Lower lobe of right lung (tissue), 2 donors: Measurements from ENCODE around the gene LAMA5. TPM values are rescaled to one million over a fixed set of nuclear protein-coding genes. Genes with fewer than 3 reads are reported as not detected.
A peak's percentile ranks its signal among the peaks of the same experiment; 100 is the strongest.

Experiments used
- ATAC-seq, 2 donors: fragments of 200-7000 bp; cut with Tn5 transposase; one replicate each; pipeline ENCODE4 v1.9.1; 2020 to 2022; ENCODE audit warnings: mild to moderate bottlenecking in 2 of 2, moderate library complexity in 2 of 2
- DNase-seq: peaks from one replicate; pipeline ENCODE4 v3.0.0-alpha.2; 2020
- H3K27ac ChIP-seq: fragments of 200-600 bp; one replicate; pipeline ENCODE4 v1.8.0; 2022
- H3K27me3 ChIP-seq: fragments of 200-600 bp; one replicate; pipeline ENCODE4 v1.8.0; 2022; ENCODE audit warnings: low read depth
- H3K36me3 ChIP-seq: fragments of 200-600 bp; one replicate; pipeline ENCODE4 v1.8.0; 2022; ENCODE audit warnings: mild to moderate bottlenecking
- H3K4me1 ChIP-seq: fragments of 200-600 bp; one replicate; pipeline ENCODE4 v1.8.0; 2022
- H3K4me3 ChIP-seq: fragments of 200-600 bp; one replicate; pipeline ENCODE4 v1.8.0; 2022; ENCODE audit warnings: mild to moderate bottlenecking
- H3K9me3 ChIP-seq: fragments of 200-600 bp; one replicate; pipeline ENCODE4 v1.8.0; 2022
- CTCF ChIP-seq: fragments of 200-600 bp; IDR thresholded peaks from one replicate; pipeline ENCODE4 v1.8.0; 2022; ENCODE audit warnings: antibody characterized with exemption, mild to moderate bottlenecking
- intact Hi-C: fragments of 100-400 bp; cut with DNase I; formaldehyde crosslinking; loops from one replicate; pipeline ENCODE4 v1.11.0; 2022
- total RNA-seq: library from RNA; stranded (reverse); fragmentation: NEBNext Ultra II Directional; extraction: Animal tissue kit (Norgen Biotek cat#: 25700); gene quantifications from one replicate; pipeline ENCODE4 v1.2.1, GENCODE V29; 2021
- donor health status: DM: no; HTN: yes; CAD: no; lungs with severe emphysema.

The LAMA5 gene
- total RNA-seq, 1 donor from 2014 or later: 282 TPM

DNA sequence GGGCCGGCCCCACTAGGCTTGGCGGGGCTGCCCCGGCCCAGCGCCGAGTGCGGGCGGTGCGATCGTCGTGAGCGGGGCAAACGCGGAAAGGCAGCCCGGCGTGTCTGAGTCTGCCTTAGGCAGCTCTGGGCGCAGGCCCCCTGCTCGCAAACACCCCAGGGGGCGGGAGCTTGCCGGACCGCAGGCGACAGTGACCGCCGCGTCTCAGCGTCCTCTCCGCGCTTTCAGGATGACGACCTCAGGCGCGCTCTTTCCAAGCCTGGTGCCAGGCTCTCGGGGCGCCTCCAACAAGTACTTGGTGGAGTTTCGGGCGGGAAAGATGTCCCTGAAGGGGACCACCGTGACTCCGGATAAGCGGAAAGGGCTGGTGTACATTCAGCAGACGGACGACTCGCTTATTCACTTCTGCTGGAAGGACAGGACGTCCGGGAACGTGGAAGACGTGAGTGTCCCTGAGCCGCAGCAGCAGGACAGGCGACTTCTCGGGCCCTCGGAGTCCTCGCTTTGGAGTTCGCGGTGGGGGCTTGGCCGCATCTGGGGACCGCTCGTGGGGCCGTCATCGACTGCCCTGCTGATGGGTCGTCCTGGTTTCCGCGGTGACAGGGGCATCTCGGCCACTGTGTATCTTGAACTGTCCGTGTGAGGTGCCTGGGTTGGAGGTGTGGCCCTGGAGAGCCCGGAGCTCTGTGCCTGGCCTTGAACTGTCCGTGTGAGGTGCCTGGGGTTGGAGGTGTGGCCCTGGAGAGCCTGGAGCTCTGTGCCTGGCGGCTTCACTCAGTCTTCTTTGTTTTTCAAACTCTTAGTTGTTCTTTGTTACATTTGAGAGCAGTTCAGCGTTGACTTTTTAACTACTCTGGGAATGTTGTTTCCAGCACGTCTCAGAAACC is 63.5 kb downstream of the LAMA5 start:
- Histone ChIP-seq H3K9me3 (no peaks in the 10 kb centered on the region), H3K27ac (peak overlapping the region; percentile 97), H3K4me1 (peaks cover 23% of the 10 kb centered on the region), H3K27me3 (no peaks in the 10 kb centered on the region), H3K4me3 (peak overlapping the region; percentile 77), H3K36me3 (peaks cover 49% of the 10 kb centered on the region)
- peak; percentile 1 to 3 for ATAC-seq
- intact Hi-C loops: loop anchor here (10.0 kb wide), 1 partner anchor 81 kb away; the partner anchor contains the start of gene RPS21
- no peak for DNase-seq
- TF ChIP-seq CTCF: no peak

DNA sequence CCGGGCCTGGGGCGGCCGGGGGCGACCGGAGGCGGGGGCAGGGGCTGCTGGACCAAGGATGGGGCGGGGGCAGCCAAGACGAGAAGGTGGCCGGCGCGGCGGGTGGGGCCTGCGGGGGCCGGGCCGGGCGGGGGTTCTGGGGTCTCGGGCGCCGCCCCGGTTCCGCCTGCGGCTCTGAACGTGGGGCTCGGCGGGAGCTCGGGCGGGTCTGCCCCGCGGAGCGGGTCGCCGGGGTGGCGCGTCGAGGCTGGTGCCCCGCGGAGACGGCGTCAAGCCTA is 64.1 kb downstream of the LAMA5 start:
- Histone ChIP-seq H3K36me3 (peaks cover 45% of the 10 kb centered on the region), H3K9me3 (no peaks in the 10 kb centered on the region), H3K4me1 (peaks cover 23% of the 10 kb centered on the region), H3K27ac (peak overlapping the region; percentile 97), H3K4me3 (peak overlapping the region; percentile 77), H3K27me3 (no peaks in the 10 kb centered on the region)
- DNase-seq (no peak), ATAC-seq (no peak)
- intact Hi-C loops: loop anchor here (10.0 kb wide), 1 partner anchor 82 kb away; the partner anchor contains the start of gene RPS21
- TF ChIP-seq CTCF: no peak

DNA sequence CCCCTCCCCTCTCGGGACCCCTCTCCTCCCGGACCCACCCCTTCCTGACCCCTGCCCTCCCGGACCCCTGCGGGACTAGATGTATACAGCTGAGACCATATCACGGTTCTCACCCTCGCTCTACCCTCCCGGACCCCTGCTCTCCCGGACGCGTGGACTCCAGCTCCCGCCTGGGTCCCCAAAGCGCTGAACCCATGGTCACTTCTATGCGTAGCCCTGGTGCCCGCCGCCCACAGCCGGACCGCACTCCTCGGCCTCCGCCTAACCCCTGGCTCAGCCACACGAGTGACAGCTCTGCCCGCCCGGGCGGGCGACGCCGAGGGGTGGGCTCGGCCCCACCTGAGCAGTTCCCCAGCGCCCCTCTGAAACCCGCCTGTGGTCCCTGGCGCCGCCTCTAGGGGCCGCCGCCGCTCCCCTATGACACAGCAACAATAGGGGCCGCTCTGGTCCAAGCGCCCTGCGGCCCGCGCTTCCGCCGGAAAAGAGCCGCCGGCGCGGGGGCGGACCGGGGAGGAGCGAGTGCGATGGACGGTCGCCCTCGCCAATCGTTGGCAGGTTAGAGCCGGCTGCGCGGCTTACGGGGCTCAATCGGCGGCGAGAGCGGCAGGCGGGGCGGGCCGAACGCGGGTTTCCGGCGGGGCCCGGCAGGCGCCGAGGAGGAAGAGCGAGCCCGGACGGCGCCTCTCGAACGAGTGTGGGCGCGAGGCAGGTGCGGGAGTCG is 64.6 kb downstream of the LAMA5 start, which contains the start of gene ADRM1:
Gene ADRM1 (plus strand): TSS at position 657 of the 721 bp plus-strand sequence. CDS start 572 bp downstream, outside the sequence.
- Histone ChIP-seq H3K4me1 (peaks cover 23% of the 10 kb centered on the region), H3K9me3 (no peaks in the 10 kb centered on the region), H3K4me3 (peak within 1 kb of the TSS; percentile 77), H3K36me3 (peaks cover 40% of the 10 kb centered on the region), H3K27me3 (no peaks in the 10 kb centered on the region), H3K27ac (peak within 1 kb of the TSS; percentile 97)
- ATAC-seq (peak; percentile 93 to 96), DNase-seq (peak; percentile 96)
- TF ChIP-seq CTCF: peak; percentile 90
- intact Hi-C loops: loop anchor here (10.0 kb wide), 1 partner anchor 82 kb away; the partner anchor contains the start of gene RPS21

DNA sequence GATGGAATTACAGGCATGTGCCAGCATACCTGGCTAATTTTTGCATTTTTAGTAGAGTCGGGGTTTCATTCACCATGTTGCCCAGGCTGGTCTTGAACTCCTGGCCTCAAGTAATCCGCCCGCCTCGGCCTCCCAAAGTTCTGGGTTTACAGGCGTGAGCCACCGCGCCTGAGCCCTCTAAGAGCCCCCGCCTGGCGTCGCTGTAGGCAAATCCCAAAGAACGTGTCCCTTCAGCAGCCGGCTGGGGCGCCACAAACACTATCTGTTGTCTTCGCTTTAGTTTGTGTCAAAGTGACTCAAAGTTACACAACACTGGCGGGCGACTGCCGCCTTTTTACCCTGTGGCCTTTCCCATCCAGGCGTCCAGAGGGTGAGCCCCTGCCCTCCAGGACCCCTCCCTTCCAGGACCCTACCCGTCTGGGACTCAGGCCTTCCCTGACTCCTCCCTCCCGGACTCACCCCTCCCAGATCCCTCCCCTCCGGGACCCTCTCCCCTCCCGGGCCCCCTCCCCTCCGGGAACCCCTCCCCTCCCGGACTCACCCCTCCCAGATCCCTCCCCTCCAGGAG is 65.3 kb downstream of the LAMA5 start:
- ATAC-seq: peak; percentile 76 to 84
- peaks cover 34% of the 10 kb centered on the region for H3K36me3 ChIP-seq
- no peaks in the 10 kb centered on the region for H3K9me3 ChIP-seq
- peak; percentile 85 for TF ChIP-seq CTCF
- DNase-seq: peak; percentile 96
- H3K4me1 ChIP-seq: peaks cover 23% of the 10 kb centered on the region
- H3K27me3 ChIP-seq: no peaks in the 10 kb centered on the region
- H3K27ac ChIP-seq: peak overlapping the region; percentile 97
- peak overlapping the region; percentile 77 for H3K4me3 ChIP-seq
- intact Hi-C loops: loop anchor here (10.0 kb wide), 1 partner anchor 83 kb away; the partner anchor contains the start of gene RPS21

- Histone ChIP-seq H3K36me3 (peaks cover 34% of the 10 kb centered on the region), H3K27me3 (no peaks in the 10 kb centered on the region), H3K4me3 (no peak overlapping the region), H3K4me1 (peaks cover 23% of the 10 kb centered on the region), H3K9me3 (no peaks in the 10 kb centered on the region), H3K27ac (no peak overlapping the region)
- DNase-seq (no peak), ATAC-seq (no peak)
- intact Hi-C loops: loop anchor here (10.0 kb wide), 1 partner anchor 84 kb away; the partner anchor contains the start of gene RPS21
- TF ChIP-seq CTCF: no peak
Measured at GRCh38 chr20:62301111-62301668, 65.9 kb downstream of the LAMA5 start.
